ENCODE data around the gene NQO2.

DNA sequence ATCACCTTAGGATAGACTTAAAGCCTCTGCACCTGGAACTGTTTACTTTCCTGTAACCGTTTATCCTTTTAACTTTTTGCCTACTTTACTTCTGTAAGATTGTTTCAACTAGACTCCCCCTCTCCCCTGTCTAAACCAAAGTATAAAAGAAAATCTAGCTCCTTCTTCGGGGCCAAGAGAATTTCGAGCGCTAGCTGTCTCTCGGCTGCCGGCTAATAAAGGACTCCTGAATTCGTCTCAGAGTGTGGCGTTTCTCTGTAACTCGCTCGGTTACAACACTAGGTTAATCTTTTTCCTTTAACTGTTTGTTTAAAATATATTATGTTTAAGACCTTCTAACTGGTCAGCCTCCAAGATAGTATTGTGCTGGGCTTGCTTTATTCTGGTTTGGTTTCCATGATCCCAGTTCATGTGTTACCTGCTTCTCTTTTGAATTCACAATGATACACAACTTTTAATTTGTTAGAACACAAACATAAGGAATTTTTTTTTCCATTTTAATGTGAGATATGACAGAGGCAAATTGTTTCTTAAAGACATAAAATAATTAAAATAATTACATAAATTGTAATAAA, 8.7 kb upstream of the NQO2 start:
- TF ChIP-seq EZH2phosphoT487 (IDR thresholded peaks at IDR 0.05; ENCODE audit: low read depth, severe bottlenecking, unreplicated experiment) (no peak), EZH2 (IDR thresholded peaks at IDR 0.05; ENCODE audit: borderline replicate concordance) (no peak)
- TF ChIP-seq, protein P1, sequence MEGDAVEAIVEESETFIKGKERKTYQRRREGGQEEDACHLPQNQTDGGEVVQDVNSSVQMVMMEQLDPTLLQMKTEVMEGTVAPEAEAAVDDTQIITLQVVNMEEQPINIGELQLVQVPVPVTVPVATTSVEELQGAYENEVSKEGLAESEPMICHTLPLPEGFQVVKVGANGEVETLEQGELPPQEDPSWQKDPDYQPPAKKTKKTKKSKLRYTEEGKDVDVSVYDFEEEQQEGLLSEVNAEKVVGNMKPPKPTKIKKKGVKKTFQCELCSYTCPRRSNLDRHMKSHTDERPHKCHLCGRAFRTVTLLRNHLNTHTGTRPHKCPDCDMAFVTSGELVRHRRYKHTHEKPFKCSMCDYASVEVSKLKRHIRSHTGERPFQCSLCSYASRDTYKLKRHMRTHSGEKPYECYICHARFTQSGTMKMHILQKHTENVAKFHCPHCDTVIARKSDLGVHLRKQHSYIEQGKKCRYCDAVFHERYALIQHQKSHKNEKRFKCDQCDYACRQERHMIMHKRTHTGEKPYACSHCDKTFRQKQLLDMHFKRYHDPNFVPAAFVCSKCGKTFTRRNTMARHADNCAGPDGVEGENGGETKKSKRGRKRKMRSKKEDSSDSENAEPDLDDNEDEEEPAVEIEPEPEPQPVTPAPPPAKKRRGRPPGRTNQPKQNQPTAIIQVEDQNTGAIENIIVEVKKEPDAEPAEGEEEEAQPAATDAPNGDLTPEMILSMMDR (IDR thresholded peaks at IDR 0.05; ENCODE audit: poor library complexity): no peak

All from hepatocyte (in vitro differentiated cells).